Neural progenitor cell (in vitro differentiated cells): Measurements from ENCODE around the gene PARD3B.

Source experiments
- CTCF ChIP-seq: fragments of 200-600 bp; sonication (generic); IDR thresholded peaks from 2 replicates; pipeline ENCODE4 v1.5.1; 2017; ENCODE audit warnings: antibody characterized with exemption, mild to moderate bottlenecking
- EZH2 ChIP-seq: fragments of 200-600 bp; sonication (generic); IDR thresholded peaks from 2 replicates; pipeline ENCODE4 v1.6.1; 2017; ENCODE audit warnings: antibody characterized with exemption, mild to moderate bottlenecking, moderate library complexity

GRCh38 chr2:205133544-205133943 is 588.3 kb downstream of the PARD3B start:
- TF ChIP-seq CTCF: no peak
- no peak for TF ChIP-seq EZH2
